Astrocyte of the spinal cord (primary cell): ENCODE data around the gene SPOP.
"Not testable (repeated sequence)": the region's sequence is repeated elsewhere in the genome, so short reads cannot be mapped to it uniquely, and the experiment has no call there.

Experiments
- DNase-seq: peaks from one replicate; pipeline ENCODE4 v3.0.0; 2011; ENCODE audit warnings: low read depth, low spot score
- H3K4me3 ChIP-seq: 2 replicates; pipeline ENCODE4 v1.5.1; 2011; ENCODE audit warnings: low read depth, mild to moderate bottlenecking, low read length, moderate library complexity
- CTCF ChIP-seq: IDR thresholded peaks from 2 replicates; pipeline ENCODE4 v1.5.1; 2012; ENCODE audit warnings: low read depth, mild to moderate bottlenecking, low read length, inconsistent platforms
- in situ Hi-C: cut with HindIII; loops from 2 replicates; pipeline ENCODE4 v1.10.0; 2017; ENCODE audit warnings: low sequenced_read_pairs

Gene SPOP

GRCh38 chr17:49674507-49674906, 3.4 kb downstream of the SPOP start:
- H3K4me3 ChIP-seq = no peak overlapping the region
- TF ChIP-seq CTCF = no peak
- in situ Hi-C loops = no loop called here
- no peak for DNase-seq

- in situ Hi-C loops, H3K4me3 ChIP-seq, DNase-seq: not testable (repeated sequence)
These were observed 4.2 kb downstream of the SPOP start for GRCh38 chr17:49673679-49674078.

- TF ChIP-seq CTCF = no peak
- in situ Hi-C loops = no loop called here
- no peak overlapping the region for H3K4me3 ChIP-seq
- no peak for DNase-seq
These were observed 7.3 kb downstream of the SPOP start for GRCh38 chr17:49670641-49671040.

GRCh38 chr17:49670002-49670401, 7.9 kb downstream of the SPOP start:
- H3K4me3 ChIP-seq = no peak overlapping the region
- no peak for DNase-seq
- no peak for TF ChIP-seq CTCF
- in situ Hi-C loops = no loop called here

- H3K4me3 ChIP-seq = no peak overlapping the region
- in situ Hi-C loops = no loop called here
- no peak for DNase-seq
- no peak for TF ChIP-seq CTCF
These were observed 10.0 kb downstream of the SPOP start for GRCh38 chr17:49667854-49668253.

GRCh38 chr17:49664706-49665211, 13.1 kb downstream of the SPOP start:
- in situ Hi-C loops = no loop called here
- DNase-seq = no peak
- H3K4me3 ChIP-seq = no peak overlapping the region
- TF ChIP-seq CTCF = no peak

- H3K4me3 ChIP-seq = no peak overlapping the region
- in situ Hi-C loops = no loop called here
- no peak for DNase-seq
- TF ChIP-seq CTCF = no peak
These were observed 18.1 kb downstream of the SPOP start for GRCh38 chr17:49659661-49660382.
